Common myeloid progenitor, CD34-positive (primary cell): ENCODE measurements around the gene ADGRV1.
"Not testable (repeated sequence)": the region's sequence is repeated elsewhere in the genome, so short reads cannot be mapped to it uniquely, and the experiment has no call there.

Source experiments
- CTCF ChIA-PET: fragments of 350-600 bp; sonication (Branson Sonifier 250); formaldehyde crosslinking; loops from one replicate; lab custom pipeline; 2021; ENCODE audit warnings: antibody characterized with exemption; lab: Charles Lee
- POLR2A ChIA-PET: fragments of 350-600 bp; sonication (Branson Sonifier 250); formaldehyde crosslinking; loops from one replicate; lab custom pipeline; 2021; ENCODE audit warnings: antibody characterized with exemption; lab: Charles Lee
- DNase-seq, 3 donors: peaks; one replicate each; pipeline versions ENCODE4 v3.0.0 to v3.0.0-alpha.2; 2013
- H3K27ac ChIP-seq, 2 experiments: 1 replicate in 1 of 2; 2 replicates in 1 of 2; pipeline ENCODE4 v1.7.0; 2013; ENCODE audit warnings: inconsistent platforms in 2 of 2, low read length in 2 of 2, mild to moderate bottlenecking in 2 of 2, low read depth in 1 of 2, moderate library complexity in 1 of 2; ENCODE audit not compliant: severe bottlenecking in 2 of 2, insufficient read depth in 1 of 2, poor library complexity in 1 of 2
- H3K27me3 ChIP-seq, 5 experiments: replicated peaks in 2 of 5; 1 replicate in 3 of 5; 2 replicates in 2 of 5; pipeline versions ENCODE4 v1.6.1 to v1.7.0; 2013; ENCODE audit warnings: low read length in 4 of 5, mild to moderate bottlenecking in 2 of 5, moderate library complexity in 2 of 5, inconsistent platforms in 1 of 5; ENCODE audit not compliant: insufficient read depth in 5 of 5, control insufficient read depth in 4 of 5
- H3K36me3 ChIP-seq, 4 experiments: 1 replicate in 2 of 4; 2 replicates in 2 of 4; pipeline versions ENCODE4 v1.6.1 to v1.7.0; 2013; ENCODE audit warnings: low read length in 3 of 4, control low read depth in 1 of 4, mild to moderate bottlenecking in 1 of 4; ENCODE audit not compliant: control insufficient read depth in 4 of 4, insufficient read depth in 4 of 4
- H3K4me1 ChIP-seq, 4 experiments: 1 replicate in 3 of 4; 2 replicates in 1 of 4; pipeline versions ENCODE4 v1.6.1 to v1.7.1; 2013; ENCODE audit warnings: low read length in 3 of 4, mild to moderate bottlenecking in 3 of 4, control low read depth in 1 of 4, inconsistent platforms in 1 of 4, moderate library complexity in 1 of 4; ENCODE audit not compliant: control insufficient read depth in 4 of 4, insufficient read depth in 4 of 4; ENCODE audit errors: control extremely low read depth in 1 of 4
- H3K4me3 ChIP-seq, 7 experiments: 1 replicate in 4 of 7; 2 replicates in 3 of 7; pipeline versions ENCODE4 v1.5.1 to v1.7.0; 2013; ENCODE audit warnings: mild to moderate bottlenecking in 7 of 7, low read length in 6 of 7, moderate library complexity in 6 of 7, inconsistent platforms in 2 of 7, low read depth in 2 of 7, control low read depth in 1 of 7; ENCODE audit not compliant: insufficient read depth in 4 of 7, control insufficient read depth in 1 of 7; ENCODE audit errors: extremely low read depth in 1 of 7
- H3K9me3 ChIP-seq, 5 experiments: 1 replicate in 4 of 5; 2 replicates in 1 of 5; pipeline versions ENCODE4 v1.6.1 to v1.7.1; 2013; ENCODE audit warnings: low read length in 4 of 5, mild to moderate bottlenecking in 2 of 5, inconsistent platforms in 1 of 5, low read depth in 1 of 5, moderate library complexity in 1 of 5; ENCODE audit not compliant: control insufficient read depth in 4 of 5, insufficient read depth in 2 of 5; ENCODE audit errors: control extremely low read depth in 1 of 5
- WGBS: methylation state at CpG from one replicate; pipeline ENCODE4 v1.1.5; 2013; ENCODE audit not compliant: insufficient coverage; 5-methylcytosine and 5-hydroxymethylcytosine counted together

The ADGRV1 gene

GRCh38 chr5:91011029-91011428 lies 452.4 kb downstream of the ADGRV1 start:
- Histone ChIP-seq H3K9me3 (peaks cover 0 to 6% (median 0%) of the 10 kb centered on the region in 5 experiments), H3K36me3 (no peaks in the 10 kb centered on the region), H3K4me1 (no peaks in the 10 kb centered on the region), H3K27me3 (no peaks in the 10 kb centered on the region), H3K4me3 (no peak overlapping the region), H3K27ac (no peak overlapping the region)
- ChIA-PET CTCF (no interaction called here), POLR2A (no interaction called here)
- WGBS, result no CpG with 5 or more reads among the region's 1 CpG
- DNase-seq, result peak in 1 of 3 donors; percentile 1

DNA sequence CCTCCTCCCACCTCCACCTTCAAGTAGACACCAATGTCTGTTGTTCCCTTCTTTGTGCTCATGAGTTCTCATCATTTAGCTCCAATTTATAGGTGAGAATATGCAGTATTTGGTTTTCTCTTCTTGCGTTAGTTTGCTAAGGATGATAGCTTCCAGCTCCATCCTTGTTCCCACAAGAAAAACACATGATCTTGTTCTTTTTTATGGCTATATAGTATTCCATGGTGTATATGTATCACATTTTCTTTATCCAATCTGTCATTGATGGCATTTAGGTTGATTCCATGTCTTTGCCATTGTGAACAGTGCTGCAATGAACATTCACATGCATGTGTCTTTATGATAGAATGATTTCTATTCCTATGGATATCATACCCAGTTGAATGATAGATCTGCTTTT lies 454.3 kb downstream of the ADGRV1 start:
- H3K4me3 ChIP-seq, H3K4me1 ChIP-seq, H3K9me3 ChIP-seq, DNase-seq, POLR2A ChIA-PET, H3K27me3 ChIP-seq, H3K27ac ChIP-seq, H3K36me3 ChIP-seq: not testable (repeated sequence)
- no CpG with 5 or more reads among the region's 1 CpG for WGBS
- CTCF ChIA-PET, result interaction anchor here (1.0 kb wide), 1 partner anchor 13 kb away, joined by 3 read pairs; no protein-coding TSS in a partner anchor

- no peak overlapping the region for H3K27ac ChIP-seq
- H3K36me3 ChIP-seq, result no peaks in the 10 kb centered on the region
- no peak overlapping the region for H3K4me3 ChIP-seq
- ChIA-PET CTCF (no interaction called here), POLR2A (no interaction called here)
- peaks cover 0 to 6% (median 0%) of the 10 kb centered on the region in 5 experiments for H3K9me3 ChIP-seq
- WGBS, result no CpG with 5 or more reads among the region's 1 CpG
- no peaks in the 10 kb centered on the region for H3K27me3 ChIP-seq
- no peaks in the 10 kb centered on the region for H3K4me1 ChIP-seq
- DNase-seq, result no peak
These were observed 457.7 kb downstream of the ADGRV1 start for GRCh38 chr5:91016322-91016721.

DNA sequence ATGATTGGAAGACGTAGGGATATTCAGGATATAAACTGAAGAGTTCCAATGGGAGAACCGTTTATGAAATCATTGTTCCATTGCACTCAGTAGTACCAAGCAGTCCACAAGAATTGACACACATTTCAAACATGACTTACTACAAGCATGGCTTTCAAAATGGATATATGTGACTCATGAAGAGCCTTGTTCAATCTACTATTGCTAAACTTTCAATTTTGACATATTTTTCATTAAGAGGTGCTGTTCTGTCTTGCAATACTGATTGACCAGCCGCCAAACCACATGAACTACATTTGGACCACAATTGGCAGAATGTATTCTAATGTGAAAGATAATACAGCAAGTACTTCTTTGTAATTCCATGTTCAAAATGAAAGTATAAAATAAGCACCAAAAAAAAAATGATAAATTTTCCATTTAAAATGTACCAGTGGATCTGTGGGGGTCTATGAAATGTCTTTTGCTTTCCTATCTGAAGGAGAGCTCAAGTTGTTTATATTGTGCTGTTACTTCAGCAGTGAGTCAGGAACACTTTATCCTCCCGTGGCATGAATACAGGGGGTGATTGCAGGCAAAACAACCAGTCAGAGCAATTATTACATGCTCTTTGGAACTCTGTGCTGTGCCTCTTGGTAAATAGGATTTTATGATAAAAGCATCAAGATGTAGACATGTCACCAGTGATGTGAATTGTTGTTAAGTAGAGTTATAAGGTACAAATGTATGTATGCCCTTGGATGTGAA lies 458.5 kb downstream of the ADGRV1 start:
- ChIA-PET CTCF (no interaction called here), POLR2A (no interaction called here)
- Histone ChIP-seq H3K4me3 (no peak overlapping the region), H3K27me3 (no peaks in the 10 kb centered on the region), H3K9me3 (peaks cover 0 to 6% (median 0%) of the 10 kb centered on the region in 5 experiments), H3K36me3 (no peaks in the 10 kb centered on the region), H3K4me1 (no peaks in the 10 kb centered on the region), H3K27ac (no peak overlapping the region)
- no peak for DNase-seq
- 100% methylated on average over 2 of the region's 4 CpGs for WGBS

DNA sequence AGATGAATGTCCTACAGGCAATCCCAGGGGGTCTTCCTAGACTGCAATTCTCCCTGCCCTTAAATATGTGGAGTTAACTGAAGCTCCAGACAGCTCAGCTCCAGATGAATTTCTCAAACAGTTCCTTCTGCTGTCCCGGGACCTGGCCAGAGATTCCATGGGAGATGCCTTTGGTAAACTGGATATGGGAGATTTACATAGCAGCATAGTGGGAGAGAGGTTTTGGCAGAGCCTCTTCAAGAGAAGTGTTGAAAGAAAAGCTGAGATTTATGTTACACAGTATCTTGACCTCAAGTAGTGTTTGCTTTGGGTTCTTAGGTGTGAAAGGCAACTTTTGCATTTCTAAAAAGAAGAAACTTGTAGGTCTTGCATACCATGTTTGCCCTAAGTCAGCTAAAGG lies 459.6 kb downstream of the ADGRV1 start:
- H3K4me1 ChIP-seq, result no peaks in the 10 kb centered on the region
- H3K27me3 ChIP-seq, result no peaks in the 10 kb centered on the region
- H3K36me3 ChIP-seq, result no peaks in the 10 kb centered on the region
- no peak for DNase-seq
- H3K27ac ChIP-seq, result no peak overlapping the region
- POLR2A ChIA-PET, result no interaction called here
- H3K9me3 ChIP-seq, result peaks cover 0 to 6% (median 0%) of the 10 kb centered on the region in 5 experiments
- no peak overlapping the region for H3K4me3 ChIP-seq
- CTCF ChIA-PET, result interaction anchor here (0.6 kb wide), 1 partner anchor 23 kb away, joined by 3 read pairs; no protein-coding TSS in a partner anchor
- WGBS, result 100% methylated on average over 1 of the region's 1 CpG

DNA sequence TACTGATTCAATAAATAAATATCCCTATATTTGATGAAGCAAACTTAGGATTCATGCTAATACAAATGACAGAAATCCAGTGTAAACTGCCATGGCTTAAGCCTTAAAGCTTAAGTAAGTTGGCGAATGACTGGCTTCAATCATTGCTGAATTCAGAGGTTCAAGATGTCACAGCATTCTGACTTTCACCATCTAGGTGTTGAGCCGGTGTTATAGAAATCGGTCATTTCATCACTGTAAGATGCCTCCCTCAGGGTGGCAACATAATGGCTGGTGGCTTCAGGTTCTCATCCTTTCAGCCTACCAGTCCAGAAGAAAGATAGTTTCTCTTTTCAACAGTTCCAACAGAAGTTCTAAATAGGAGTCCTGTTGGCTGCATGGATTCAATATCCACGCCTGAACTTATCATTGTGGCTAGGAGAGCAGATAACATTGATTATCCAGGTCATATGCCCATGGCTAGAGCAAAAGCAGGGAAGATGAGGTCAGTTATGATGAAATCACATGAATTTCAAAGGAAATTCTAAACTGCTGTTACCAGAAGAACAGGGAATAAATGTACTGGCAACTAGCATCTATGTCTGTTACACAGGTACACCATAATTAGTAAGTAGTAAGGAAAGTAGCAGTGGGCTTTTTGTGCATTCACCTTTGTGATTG lies 460.2 kb downstream of the ADGRV1 start:
- no peaks in the 10 kb centered on the region for H3K4me1 ChIP-seq
- WGBS, result 62% methylated on average over 3 of the region's 4 CpGs
- no peaks in the 10 kb centered on the region for H3K36me3 ChIP-seq
- H3K27ac ChIP-seq, result no peak overlapping the region
- no peak for DNase-seq
- ChIA-PET POLR2A (no interaction called here), CTCF (interaction anchor here (0.6 kb wide), 1 partner anchor 23 kb away, joined by 3 read pairs; no protein-coding TSS in a partner anchor)
- no peak overlapping the region for H3K4me3 ChIP-seq
- peaks cover 0 to 6% (median 0%) of the 10 kb centered on the region in 5 experiments for H3K9me3 ChIP-seq
- H3K27me3 ChIP-seq, result no peaks in the 10 kb centered on the region
